CD14-positive monocyte (primary cell): Measurements from ENCODE around the gene WIZ. TPM values are rescaled to one million over a fixed set of nuclear protein-coding genes. Genes with fewer than 3 reads are reported as not detected.

Experiments
- DNase-seq, 3 donors: peaks; one replicate each; pipeline ENCODE4 v3.0.0-alpha.2; 2011 to 2022
- H2AFZ ChIP-seq: 2 replicates; pipeline ENCODE4 v1.6.0; 2012; ENCODE audit warnings: mild to moderate bottlenecking, low read depth, low read length, inconsistent platforms; ENCODE audit not compliant: insufficient read depth, poor library complexity, severe bottlenecking
- H3K27ac ChIP-seq, 2 donors: 1 replicate in 1 of 2; 2 replicates in 1 of 2; pipeline ENCODE4 v1.5.1; 2012 to 2013; ENCODE audit warnings: low read length in 2 of 2, control low read depth in 1 of 2, inconsistent platforms in 1 of 2, low read depth in 1 of 2, mild to moderate bottlenecking in 1 of 2
- H3K27me3 ChIP-seq, 2 donors: one replicate each; pipeline versions ENCODE4 v1.6.0 to v1.6.1; 2011 to 2013; ENCODE audit warnings: low read length in 2 of 2; ENCODE audit not compliant: control insufficient read depth in 2 of 2, insufficient read depth in 2 of 2
- H3K36me3 ChIP-seq, 2 donors: replicated peaks in 1 of 2; 1 replicate in 1 of 2; 2 replicates in 1 of 2; pipeline versions ENCODE4 v1.5.1 to v1.6.1; 2012 to 2013; ENCODE audit warnings: low read length in 2 of 2, control low read depth in 1 of 2, inconsistent platforms in 1 of 2, mild to moderate bottlenecking in 1 of 2; ENCODE audit not compliant: insufficient read depth in 2 of 2, control insufficient read depth in 1 of 2
- H3K4me1 ChIP-seq, 2 donors: 1 replicate in 1 of 2; 2 replicates in 1 of 2; pipeline versions ENCODE4 v1.5.1 to v1.6.1; 2012 to 2013; ENCODE audit warnings: low read length in 2 of 2, control low read depth in 1 of 2, inconsistent platforms in 1 of 2, mild to moderate bottlenecking in 1 of 2, moderate library complexity in 1 of 2; ENCODE audit not compliant: insufficient read depth in 2 of 2, control insufficient read depth in 1 of 2
- H3K4me2 ChIP-seq: replicated peaks from 2 replicates; pipeline ENCODE3; 2012; ENCODE audit warnings: low read length, moderate library complexity, mild to moderate bottlenecking; ENCODE audit not compliant: poor library complexity, severe bottlenecking; ENCODE audit errors: extremely low read depth
- H3K4me3 ChIP-seq, 3 experiments: fragments of 200-600 bp in 1 of 3; sonication (generic) in 1 of 3; replicated peaks in 1 of 3; 1 replicate in 2 of 3; 2 replicates in 1 of 3; pipeline ENCODE4 v1.5.1; 2011 to 2013; ENCODE audit warnings: low read length in 3 of 3, mild to moderate bottlenecking in 3 of 3, control low read depth in 2 of 3, low read depth in 2 of 3, inconsistent platforms in 1 of 3, moderate library complexity in 1 of 3
- H3K79me2 ChIP-seq: 2 replicates; pipeline ENCODE4 v1.6.0; 2012; ENCODE audit warnings: mild to moderate bottlenecking, control low read depth, inconsistent platforms, low read length, moderate library complexity; ENCODE audit not compliant: insufficient read depth
- H3K9ac ChIP-seq: 2 replicates; pipeline ENCODE4 v1.6.0; 2017; ENCODE audit warnings: low read length, mild to moderate bottlenecking; ENCODE audit not compliant: insufficient read depth, poor library complexity, severe bottlenecking
- H3K9me3 ChIP-seq, 2 donors: replicated peaks in 1 of 2; 1 replicate in 1 of 2; 2 replicates in 1 of 2; pipeline versions ENCODE4 v1.5.1 to v1.6.1; 2012 to 2013; ENCODE audit warnings: low read length in 2 of 2, control low read depth in 1 of 2; ENCODE audit not compliant: control insufficient read depth in 1 of 2, insufficient read depth in 1 of 2
- H4K20me1 ChIP-seq: 2 replicates; pipeline ENCODE4 v1.6.0; 2012; ENCODE audit warnings: mild to moderate bottlenecking, low read length, control low read depth, moderate library complexity; ENCODE audit not compliant: insufficient read depth
- H3K27ac Mint-ChIP-seq, 7 donors: one replicate each; pipeline ENCODE4 v1.8.0; 2020; ENCODE audit warnings: mild to moderate bottlenecking in 7 of 7, mixed read lengths in 7 of 7, moderate library complexity in 6 of 7, inconsistent platforms in 2 of 7
- H3K27me3 Mint-ChIP-seq, 3 donors: one replicate each; pipeline ENCODE4 v1.8.0; 2021 to 2022; ENCODE audit warnings: low read depth in 3 of 3, mild to moderate bottlenecking in 3 of 3, mixed read lengths in 3 of 3, moderate library complexity in 3 of 3, inconsistent platforms in 1 of 3
- H3K36me3 Mint-ChIP-seq, 2 donors: one replicate each; pipeline ENCODE4 v1.8.0; 2020; ENCODE audit warnings: mixed read lengths in 2 of 2, inconsistent platforms in 1 of 2, mild to moderate bottlenecking in 1 of 2
- H3K4me1 Mint-ChIP-seq: one replicate; pipeline ENCODE4 v1.8.0; 2020; ENCODE audit warnings: mild to moderate bottlenecking, mixed read lengths
- H3K4me3 Mint-ChIP-seq, 2 donors: one replicate each; pipeline ENCODE4 v1.8.0; 2020; ENCODE audit warnings: mild to moderate bottlenecking in 2 of 2, mixed read lengths in 2 of 2, moderate library complexity in 1 of 2
- H3K9me3 Mint-ChIP-seq, 7 donors: one replicate each; pipeline ENCODE4 v1.8.0; 2020 to 2022; ENCODE audit warnings: mixed read lengths in 7 of 7, mild to moderate bottlenecking in 6 of 7, moderate library complexity in 6 of 7, inconsistent platforms in 2 of 7
- WGBS: methylation state at CpG from one replicate; pipeline ENCODE4 v1.1.5; 2013; ENCODE audit warnings: missing lambda C conversion rate; ENCODE audit not compliant: insufficient coverage; 5-methylcytosine and 5-hydroxymethylcytosine counted together
- intact Hi-C, 2 donors: fragments of 100-400 bp; cut with micrococcal nuclease; formaldehyde crosslinking; loops; one replicate each; pipeline versions ENCODE4 v1.15.0 to v1.15.1; 2023
- polyA plus RNA-seq, 3 donors: library from polyadenylated mRNA; depleted of rRNA in 1 of 3; unstranded in 2 of 3; stranded (reverse) in 1 of 3; fragments of 300-500 nt in 2 of 3; fragments of >200 nt in 1 of 3; fragmentation: Illumina TruSeq in 2 of 3; gene quantifications; 1 replicate in 2 of 3; 2 replicates in 1 of 3; pipeline ENCODE4 v1.2.3, GENCODE V29; 2012 to 2021
- TF ChIP-seq, protein P1 (sequence below): fragments of 200-600 bp; IDR thresholded peaks from one replicate; pipeline ENCODE4 v1.8.0; 2022; ENCODE audit warnings: antibody characterized with exemption, mild to moderate bottlenecking

The WIZ gene
- polyA plus RNA-seq, 3 donors: 0.47 to 13.7 (median 0.51) TPM

GRCh38 chr19:15432629-15433518, 16.9 kb downstream of the WIZ start:
- Mint-ChIP-seq H3K4me3 (peak overlapping the region; percentile 96 to 99), H3K27me3 (peaks cover 0 to 11% (median 0%) of the 10 kb centered on the region in 3 donors), H3K4me1 (peaks cover 28% of the 10 kb centered on the region), H3K36me3 (peaks cover 5 to 15% of the 10 kb centered on the region in 2 donors), H3K27ac (peak overlapping the region; percentile 84 to 95 (median 92)), H3K9me3 (peaks cover 0 to 2% (median 0%) of the 10 kb centered on the region in 7 donors)
- WGBS: 1% methylated on average over 67 of the region's 75 CpGs
- H3K4me2 ChIP-seq: peak overlapping the region; percentile 90
- peak overlapping the region; percentile 91 for H2AFZ ChIP-seq
- peaks cover 26 to 31% of the 10 kb centered on the region in 2 donors for H3K4me1 ChIP-seq
- TF ChIP-seq, protein P1, sequence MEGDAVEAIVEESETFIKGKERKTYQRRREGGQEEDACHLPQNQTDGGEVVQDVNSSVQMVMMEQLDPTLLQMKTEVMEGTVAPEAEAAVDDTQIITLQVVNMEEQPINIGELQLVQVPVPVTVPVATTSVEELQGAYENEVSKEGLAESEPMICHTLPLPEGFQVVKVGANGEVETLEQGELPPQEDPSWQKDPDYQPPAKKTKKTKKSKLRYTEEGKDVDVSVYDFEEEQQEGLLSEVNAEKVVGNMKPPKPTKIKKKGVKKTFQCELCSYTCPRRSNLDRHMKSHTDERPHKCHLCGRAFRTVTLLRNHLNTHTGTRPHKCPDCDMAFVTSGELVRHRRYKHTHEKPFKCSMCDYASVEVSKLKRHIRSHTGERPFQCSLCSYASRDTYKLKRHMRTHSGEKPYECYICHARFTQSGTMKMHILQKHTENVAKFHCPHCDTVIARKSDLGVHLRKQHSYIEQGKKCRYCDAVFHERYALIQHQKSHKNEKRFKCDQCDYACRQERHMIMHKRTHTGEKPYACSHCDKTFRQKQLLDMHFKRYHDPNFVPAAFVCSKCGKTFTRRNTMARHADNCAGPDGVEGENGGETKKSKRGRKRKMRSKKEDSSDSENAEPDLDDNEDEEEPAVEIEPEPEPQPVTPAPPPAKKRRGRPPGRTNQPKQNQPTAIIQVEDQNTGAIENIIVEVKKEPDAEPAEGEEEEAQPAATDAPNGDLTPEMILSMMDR: no peak
- H3K79me2 ChIP-seq: peaks cover 41% of the 10 kb centered on the region
- H3K9me3 ChIP-seq: no peaks in the 10 kb centered on the region
- peak overlapping the region; percentile 67 to 74 for H3K27ac ChIP-seq
- H3K27me3 ChIP-seq: no peaks in the 10 kb centered on the region
- peaks cover 15 to 20% of the 10 kb centered on the region in 2 donors for H3K36me3 ChIP-seq
- peak overlapping the region; percentile 78 for H3K9ac ChIP-seq
- intact Hi-C loops: loop anchor here (1.0 to 5.0 kb wide), 3 partner anchors 14 to 124 kb away; partner anchors contain the start of gene AKAP8L (in 1 of the 2)
- DNase-seq: peak; percentile 81 to 88 (median 88)
- peak overlapping the region; percentile 87 to 95 (median 90) for H3K4me3 ChIP-seq
- H4K20me1 ChIP-seq: peaks cover 26% of the 10 kb centered on the region

DNA sequence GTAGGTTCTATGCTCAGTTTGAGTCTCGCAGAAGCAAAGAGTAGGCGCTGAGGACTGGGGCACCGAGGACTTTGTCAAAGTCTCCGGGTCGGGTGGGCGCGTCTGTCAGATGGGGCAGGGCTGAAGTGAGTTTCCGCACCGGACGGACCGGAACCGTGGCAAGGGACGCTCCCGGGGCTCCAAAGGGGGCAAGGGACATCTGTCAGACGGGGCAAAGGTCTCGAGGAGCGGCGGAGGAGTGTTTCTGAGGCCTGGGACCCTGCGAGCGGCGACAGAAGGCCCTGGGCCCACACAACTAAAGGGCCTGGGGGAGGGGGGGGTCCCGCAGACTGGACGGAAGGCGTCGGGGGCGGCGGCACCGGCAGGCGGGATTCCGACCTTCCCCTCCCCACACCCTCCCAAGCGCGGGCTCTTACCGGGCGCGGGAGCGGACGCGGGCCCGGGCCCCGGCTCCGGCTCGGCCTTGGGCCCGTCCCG, 17.7 kb downstream of the WIZ start:
- Mint-ChIP-seq H3K4me3 (peak overlapping the region; percentile 94 to 97), H3K4me1 (peaks cover 28% of the 10 kb centered on the region), H3K9me3 (peaks cover 0 to 2% (median 0%) of the 10 kb centered on the region in 7 donors), H3K27me3 (peaks cover 0 to 11% (median 0%) of the 10 kb centered on the region in 3 donors), H3K27ac (peak overlapping the region; percentile 70 to 93 (median 87)), H3K36me3 (peaks cover 11 to 22% of the 10 kb centered on the region in 2 donors)
- H3K9ac ChIP-seq: peak overlapping the region; percentile 79
- peaks cover 41% of the 10 kb centered on the region for H3K79me2 ChIP-seq
- peak overlapping the region; percentile 76 to 88 (median 78) for H3K4me3 ChIP-seq
- WGBS: 0% methylated on average over 28 of the region's 44 CpGs
- no peaks in the 10 kb centered on the region for H3K9me3 ChIP-seq
- H4K20me1 ChIP-seq: peaks cover 28% of the 10 kb centered on the region
- H3K27me3 ChIP-seq: no peaks in the 10 kb centered on the region
- peak overlapping the region; percentile 74 for H2AFZ ChIP-seq
- H3K4me1 ChIP-seq: peaks cover 26 to 31% of the 10 kb centered on the region in 2 donors
- peak overlapping the region in 1 of 2 donors; percentile 74 for H3K27ac ChIP-seq
- intact Hi-C loops: loop anchor here (1.0 to 5.0 kb wide), 3 partner anchors 13 to 125 kb away; partner anchors contain the start of gene AKAP8L (in 1 of the 2)
- peak overlapping the region; percentile 97 for H3K4me2 ChIP-seq
- peaks cover 22 to 29% of the 10 kb centered on the region in 2 donors for H3K36me3 ChIP-seq
- TF ChIP-seq, protein P1: no peak
- DNase-seq: no peak
